GM12878 (cell line): ENCODE data around the gene VCP. TPM values are rescaled to one million over a fixed set of nuclear protein-coding genes. Genes with fewer than 3 reads are reported as not detected.

Experiments
- ATAC-seq: fragments of 200-7000 bp; cut with Tn5 transposase; 3 replicates; pipeline ENCODE4 v1.9.1; 2020; ENCODE audit warnings: mild to moderate bottlenecking, moderate library complexity
- Bru-seq: library from RNA; stranded (reverse); fragments of 400-500 nt; gene quantifications from one replicate; lab custom pipeline; 2021; lab: Mats Ljungman, UMichigan
- BruChase-seq, 2 experiments: library from RNA; stranded (reverse); fragments of 400-500 nt; gene quantifications; one replicate each; lab custom pipeline; 2021; lab: Mats Ljungman, UMichigan
- BruUV-seq: library from RNA; stranded (reverse); fragments of 400-500 nt; replicated peaks from 2 replicates; lab custom pipeline; 2021; lab: Mats Ljungman, UMichigan
- CTCF ChIA-PET: fragments of 300-600 bp; sonication (Branson Sonifier 250); formaldehyde crosslinking; extraction: SDS; loops from one replicate; lab custom pipeline; 2021; ENCODE audit warnings: inconsistent platforms; lab: Yijun Ruan, JAX
- POLR2A ChIA-PET: fragments of 350-600 bp; formaldehyde crosslinking; extraction: SDS; loops from one replicate; lab custom pipeline; 2021; ENCODE audit warnings: inconsistent platforms; lab: Charles Lee
- RAD21 ChIA-PET: fragments of 300-600 bp; sonication (Branson Sonifier 250); formaldehyde crosslinking; loops from one replicate; lab custom pipeline; 2023; ENCODE audit warnings: antibody characterized with exemption; ENCODE audit not compliant: unreplicated experiment; lab: Charles Lee
- SMC1A ChIA-PET: fragments of 300-600 bp; sonication (Branson Sonifier 250); formaldehyde crosslinking; loops from one replicate; lab custom pipeline; 2023; ENCODE audit not compliant: unreplicated experiment, uncharacterized antibody; lab: Charles Lee
- DNase-seq: peaks from one replicate; pipeline ENCODE4 v3.0.0-alpha.2; 2011; ENCODE audit warnings: low read depth, low spot score
- FAIRE-seq: peaks from 3 replicates; lab custom pipeline; 2011; peaks lifted over from hg19 to GRCh38; lab: Jason Lieb, UNC
- H2AFZ ChIP-seq: 2 replicates; pipeline ENCODE4 v1.6.0; 2011; ENCODE audit warnings: low read depth, low read length, control low read depth; ENCODE audit not compliant: control insufficient read depth
- H3K27ac ChIP-seq: 2 replicates; pipeline ENCODE4 v1.5.1; 2011; ENCODE audit warnings: control low read depth; ENCODE audit not compliant: control insufficient read depth, insufficient read depth
- H3K27me3 ChIP-seq, 2 experiments: replicated peaks in 1 of 2; 2 replicates each; pipeline versions ENCODE4 v1.6.0 to v1.6.1; 2011; ENCODE audit warnings: low read length in 1 of 2; ENCODE audit not compliant: control insufficient read depth in 2 of 2, insufficient read depth in 2 of 2
- H3K36me3 ChIP-seq, 2 experiments: 2 replicates each; pipeline ENCODE4 v1.5.1; 2011; ENCODE audit warnings: low read length in 1 of 2; ENCODE audit not compliant: control insufficient read depth in 2 of 2, insufficient read depth in 2 of 2
- H3K4me1 ChIP-seq: 2 replicates; pipeline ENCODE4 v1.6.1; 2011; ENCODE audit warnings: mild to moderate bottlenecking, low read length, moderate library complexity, mixed read lengths; ENCODE audit not compliant: control insufficient read depth, insufficient read depth
- H3K4me2 ChIP-seq: 2 replicates; pipeline ENCODE4 v1.6.0; 2011; ENCODE audit warnings: control low read depth; ENCODE audit not compliant: control insufficient read depth, insufficient read depth
- H3K4me3 ChIP-seq: fragments of 200-600 bp; sonication (generic); 2 replicates; pipeline ENCODE4 v1.5.1; 2016
- H3K79me2 ChIP-seq: 2 replicates; pipeline ENCODE4 v1.6.0; 2011; ENCODE audit warnings: low read length; ENCODE audit not compliant: control insufficient read depth, insufficient read depth
- H3K9ac ChIP-seq: 2 replicates; pipeline ENCODE4 v1.8.0; 2011; ENCODE audit warnings: low read length, control low read depth, mixed read lengths; ENCODE audit not compliant: control insufficient read depth, insufficient read depth
- H3K9me3 ChIP-seq: replicated peaks from 3 replicates; pipeline ENCODE4 v1.5.1; 2011; ENCODE audit warnings: mild to moderate bottlenecking, low read length; ENCODE audit not compliant: control insufficient read depth, insufficient read depth
- H4K20me1 ChIP-seq: 2 replicates; pipeline ENCODE4 v1.6.0; 2011; ENCODE audit not compliant: control insufficient read depth, insufficient read depth
- BCLAF1 ChIP-seq: fragments of 450-650 bp; IDR thresholded peaks from 2 replicates; pipeline ENCODE4 v1.6.1; 2017; ENCODE audit warnings: antibody characterized with exemption, mild to moderate bottlenecking, moderate library complexity
- CBX3 ChIP-seq: fragments of 200-600 bp; sonication (generic); IDR thresholded peaks from 2 replicates; pipeline ENCODE4 v1.6.1; 2016; ENCODE audit warnings: low read depth, borderline replicate concordance
- CHD4 ChIP-seq: fragments of 200-600 bp; sonication (generic); IDR thresholded peaks from 2 replicates; pipeline ENCODE4 v1.6.1; 2016; ENCODE audit warnings: mild to moderate bottlenecking
- HDAC6 ChIP-seq: fragments of 200-600 bp; sonication (generic); IDR thresholded peaks from one replicate; pipeline ENCODE4 v1.8.0; 2017; ENCODE audit warnings: antibody characterized with exemption; ENCODE audit not compliant: unreplicated experiment
- HDGF ChIP-seq: fragments of 450-650 bp; IDR thresholded peaks from 2 replicates; pipeline ENCODE4 v1.6.1; 2016; ENCODE audit warnings: antibody characterized with exemption
- JUND ChIP-seq: IDR thresholded peaks from 2 replicates; pipeline ENCODE4 v1.6.1; 2012; ENCODE audit warnings: low read depth, mild to moderate bottlenecking, low read length, improper control_type of control experiment, moderate library complexity
- MYC ChIP-seq: IDR thresholded peaks from 2 replicates; pipeline ENCODE4 v1.6.1; 2011; ENCODE audit warnings: mild to moderate bottlenecking, low read length, moderate library complexity, inconsistent platforms; ENCODE audit not compliant: insufficient read depth, insufficient replicate concordance, insufficient read length, severe bottlenecking
- POLR2AphosphoS2 ChIP-seq: IDR thresholded peaks from 2 replicates; pipeline ENCODE4 v1.6.1; 2011; ENCODE audit warnings: low read depth, mild to moderate bottlenecking, low read length, improper control_type of control experiment, moderate library complexity
- POU2F2 ChIP-seq: IDR thresholded peaks from 3 replicates; pipeline ENCODE4 v1.6.1; 2011; ENCODE audit warnings: low read depth, mild to moderate bottlenecking, low read length, borderline replicate concordance
- RUNX3 ChIP-seq: IDR thresholded peaks from 2 replicates; pipeline ENCODE4 v1.6.1; 2012; ENCODE audit warnings: low read length, inconsistent platforms
- SIN3A ChIP-seq: IDR thresholded peaks from 2 replicates; pipeline ENCODE4 v1.6.1; 2012; ENCODE audit warnings: low read depth, low read length, improper control_type of control experiment
- SMAD5 ChIP-seq: IDR thresholded peaks from 2 replicates; pipeline ENCODE4 v1.6.1; 2016; ENCODE audit warnings: antibody characterized with exemption, low read depth
- TBL1XR1 ChIP-seq: IDR thresholded peaks from 2 replicates; pipeline ENCODE4 v1.6.1; 2012; ENCODE audit warnings: low read depth, low read length, improper control_type of control experiment
- TCF3 ChIP-seq: IDR thresholded peaks from 2 replicates; pipeline ENCODE4 v1.6.1; 2012; ENCODE audit warnings: low read depth, mild to moderate bottlenecking, low read length, borderline replicate concordance; ENCODE audit not compliant: insufficient read depth
- WRNIP1 ChIP-seq: IDR thresholded peaks from 2 replicates; pipeline ENCODE4 v1.6.1; 2011; ENCODE audit warnings: low read depth, low read length, improper control_type of control experiment, borderline replicate concordance
- WGBS: methylation state at CpG from one replicate; pipeline ENCODE4 v1.1.6; 2016; ENCODE audit warnings: low lambda C conversion rate; ENCODE audit not compliant: insufficient replicate concordance, insufficient coverage; ENCODE audit errors: missing lambda C conversion rate; 5-methylcytosine and 5-hydroxymethylcytosine counted together
- in situ Hi-C: fragments of 300-500 bp; cut with MboI; formaldehyde crosslinking; loops from 9 replicates; pipeline ENCODE4 v1.14.3; 2018; ENCODE audit warnings: mixed read lengths
- intact Hi-C: fragments of 100-400 bp; cut with micrococcal nuclease; formaldehyde crosslinking; loops from one replicate; pipeline ENCODE4 v1.14.2; 2022; ENCODE audit not compliant: unreplicated experiment
- long read RNA-seq, 2 experiments: library from polyadenylated mRNA; unstranded; transcript quantifications; one replicate each; pipeline ENCODE4 v2.0.0, GENCODE V29; 2019 to 2020
- polyA minus RNA-seq, 3 experiments: library from RNA; depleted of rRNA, polyadenylated mRNA; stranded (reverse); fragments of >200 nt; gene quantifications; 2 replicates each; pipeline ENCODE4 v1.2.3, GENCODE V29; 2011
- polyA plus RNA-seq, 11 experiments: library from polyadenylated mRNA; depleted of rRNA in 4 of 11; unstranded in 6 of 11; stranded (reverse) in 5 of 11; fragments of >200 nt; fragmentation: Nextera tagmentation in 4 of 11; fragmentation: Illumina TruSeq in 1 of 11; extraction: Ambion mirVana in 4 of 11; extraction: Trizol in 1 of 11; gene quantifications; 1 replicate in 1 of 11; 2 replicates in 10 of 11; pipeline versions ENCODE4 v1.2.1 to v1.2.3, GENCODE V29; 2011 to 2016; ENCODE audit warnings: inconsistent platforms in 2 of 11, missing spikeins in 2 of 11, low read depth in 1 of 11
- total RNA-seq, 4 experiments: library from RNA; depleted of rRNA in 3 of 4; stranded (reverse); fragments of >200 nt in 3 of 4; fragmentation: Illumina TruSeq in 1 of 4; extraction: Trizol in 1 of 4; gene quantifications; 2 replicates each; pipeline versions ENCODE4 v1.2.1 to v1.2.3, GENCODE V29; 2013 to 2021

The VCP gene
- 152 and 164 TPM in 2 replicates for total RNA-seq (2013; cell fraction: nucleolus; rRNA removed)
- total RNA-seq (2014; rRNA removed), result 314 and 327 TPM in 2 replicates
- 214 and 236 TPM in 2 replicates for total RNA-seq (2014; rRNA removed; fragmentation: Illumina TruSeq; extraction: Trizol)
- total RNA-seq (2021), result 245 and 247 TPM in 2 replicates
- polyA plus RNA-seq (2011; ENCODE audit: low read depth), result 109 TPM
- polyA plus RNA-seq (2011; rRNA removed), result 235 and 302 TPM in 2 replicates
- 229 and 318 TPM in 2 replicates for polyA plus RNA-seq (2011; cell fraction: cytosol; rRNA removed)
- 222 and 297 TPM in 2 replicates for polyA plus RNA-seq (2011; cell fraction: nucleus; rRNA removed)
- 160 and 192 TPM in 2 replicates for polyA plus RNA-seq (2012)
- polyA plus RNA-seq (2014; fragmentation: Illumina TruSeq; extraction: Trizol), result 202 and 241 TPM in 2 replicates
- polyA plus RNA-seq (2014; fragmentation: Nextera tagmentation; extraction: Ambion mirVana), result 10 to 100 TPM in 1 of 2 experiments, 1 to 10 TPM in 1; 7.4 to 22.3 TPM
- 171 and 191 TPM in 2 replicates for polyA plus RNA-seq (2014; rRNA removed)
- 100 to 1,000 TPM; 306 to 317 TPM for polyA plus RNA-seq (2016; fragmentation: Nextera tagmentation; extraction: Ambion mirVana)
- 402 and 430 TPM in 2 replicates for polyA minus RNA-seq (2011; rRNA and poly(A)+ RNA removed)
- polyA minus RNA-seq (2011; cell fraction: cytosol; rRNA and poly(A)+ RNA removed), result 128 and 166 TPM in 2 replicates
- polyA minus RNA-seq (2011; cell fraction: nucleus; rRNA and poly(A)+ RNA removed), result 99.5 and 186 TPM in 2 replicates
- percentile 96 among the genes with signal in this experiment for Bru-seq, nascent RNA
- BruChase-seq, experiment 1, labeled RNA remaining after a 6-hour chase, result percentile 98 among the genes with signal in this experiment
- BruChase-seq, experiment 2, labeled RNA remaining after a 2-hour chase, result percentile 97 among the genes with signal in this experiment
- long read RNA-seq, experiment 1, full-length matches to known transcripts, result 285 of 344 reads
- long read RNA-seq, experiment 1, partial matches to known transcripts, result 19 of 344 reads
- long read RNA-seq, experiment 1, other reads (novel, unspliced or antisense), result 40 of 344 reads
- long read RNA-seq, experiment 2, full-length matches to known transcripts, result 2,362 of 2,727 reads
- long read RNA-seq, experiment 2, partial matches to known transcripts, result 265 of 2,727 reads
- long read RNA-seq, experiment 2, other reads (novel, unspliced or antisense), result 100 of 2,727 reads

GRCh38 chr9:35072461-35073278 is at the start of gene VCP:
VCP (minus strand) TSS chr9:35072625; CDS start chr9:35072353, 272 bp downstream.
- FAIRE-seq, result peak; percentile 99
- H3K9me3 ChIP-seq, result no peaks in the 10 kb centered on the region
- H3K36me3 ChIP-seq, result peaks cover 0 to 23% of the 10 kb centered on the region in 2 experiments; a peak in 3 of 4 replicates
- peak; percentile 93 for ATAC-seq
- BruUV-seq, result TSS peak; percentile 67
- H3K4me3 ChIP-seq, result peak within 1 kb of the TSS; percentile 78
- peaks cover 25% of the 10 kb centered on the region for H4K20me1 ChIP-seq
- ChIA-PET RAD21 (interaction anchor here (0.8 to 2.5 kb wide), 4 partner anchors 22 to 578 kb away, joined by 3 to 11 read pairs (median 5); partner anchors contain the start of genes SIT1 and STOML2), SMC1A (interaction anchor here (1.1 to 3.3 kb wide), 4 partner anchors 8 to 25 kb away, joined by 3 to 19 read pairs (median 13); partner anchors contain the start of genes FANCG and PIGO), POLR2A (interaction anchor here (0.5 to 2.6 kb wide), 9 partner anchors 7 to 1185 kb away, joined by 3 to 31 read pairs (median 5); partner anchors contain the start of genes ARHGEF39, ATOSB, DNAJB5 and FANCG), CTCF (interaction anchor here (1.0 to 2.5 kb wide), 7 partner anchors 21 to 575 kb away, joined by 3 to 29 read pairs (median 7); partner anchors contain the start of genes PIGO and STOML2)
- peak within 1 kb of the TSS; percentile 81 for H3K4me2 ChIP-seq
- peak within 1 kb of the TSS; percentile 88 for H3K27ac ChIP-seq
- peaks cover 48% of the 10 kb centered on the region for H3K79me2 ChIP-seq
- peak; percentile 98 for DNase-seq
- H3K27me3 ChIP-seq, result no peaks in the 10 kb centered on the region
- under 1% methylated on average over 54 of the region's 54 CpGs for WGBS
- in situ Hi-C loops, result no loop called here
- H3K9ac ChIP-seq, result peak within 1 kb of the TSS; percentile 81
- H3K4me1 ChIP-seq, result peaks cover 12% of the 10 kb centered on the region
- H2AFZ ChIP-seq, result peak within 1 kb of the TSS; percentile 91
- intact Hi-C loops, result loop anchor here (5.0 to 10.0 kb wide), 3 partner anchors 40 to 652 kb away; partner anchors contain the start of gene DNAJB5
- TF ChIP-seq RUNX3 (peak; percentile 29; the same call in 1 of the 2 replicates), HDAC6 (no peak), TBL1XR1 (no peak), MYC (no peak), SMAD5 (peak; percentile 92; the same call in 1 of the 2 replicates), JUND (no peak), WRNIP1 (0 out of 2 replicates have a peak, but pooled peaks have one; percentile 49), SIN3A (peak; percentile 59; the same call in 1 of the 2 replicates), POU2F2 (no peak), CHD4 (no peak), POLR2AphosphoS2 (peak; percentile 91), HDGF (peak; percentile 73), BCLAF1 (no peak), CBX3 (no peak), TCF3 (0 out of 2 replicates have a peak, but pooled peaks have one; percentile 63)
